ENCODE measurements around the gene TERF2IP.

GRCh38 chr16:75629132-75629531 lies 18.4 kb upstream of the TERF2IP start:
- TF ChIP-seq EZH2 (IDR thresholded peaks at IDR 0.05; ENCODE audit: insufficient read depth, poor library complexity, severe bottlenecking) (no peak), EZH2phosphoT487 (IDR thresholded peaks at IDR 0.05; ENCODE audit: insufficient read depth, low read depth) (no peak)

Measured in GM23248 (cell line).